ENCODE measurements around the gene ECHDC3. TPM values are rescaled to one million over a fixed set of nuclear protein-coding genes. Genes with fewer than 3 reads are reported as not detected.

ECHDC3 gene
- total RNA-seq, 1 donor from 2014 or later, result 4.0 TPM

- DNase-seq (ENCODE audit: extremely low spot score, unreplicated experiment), result no peak
- TF ChIP-seq, protein P1, sequence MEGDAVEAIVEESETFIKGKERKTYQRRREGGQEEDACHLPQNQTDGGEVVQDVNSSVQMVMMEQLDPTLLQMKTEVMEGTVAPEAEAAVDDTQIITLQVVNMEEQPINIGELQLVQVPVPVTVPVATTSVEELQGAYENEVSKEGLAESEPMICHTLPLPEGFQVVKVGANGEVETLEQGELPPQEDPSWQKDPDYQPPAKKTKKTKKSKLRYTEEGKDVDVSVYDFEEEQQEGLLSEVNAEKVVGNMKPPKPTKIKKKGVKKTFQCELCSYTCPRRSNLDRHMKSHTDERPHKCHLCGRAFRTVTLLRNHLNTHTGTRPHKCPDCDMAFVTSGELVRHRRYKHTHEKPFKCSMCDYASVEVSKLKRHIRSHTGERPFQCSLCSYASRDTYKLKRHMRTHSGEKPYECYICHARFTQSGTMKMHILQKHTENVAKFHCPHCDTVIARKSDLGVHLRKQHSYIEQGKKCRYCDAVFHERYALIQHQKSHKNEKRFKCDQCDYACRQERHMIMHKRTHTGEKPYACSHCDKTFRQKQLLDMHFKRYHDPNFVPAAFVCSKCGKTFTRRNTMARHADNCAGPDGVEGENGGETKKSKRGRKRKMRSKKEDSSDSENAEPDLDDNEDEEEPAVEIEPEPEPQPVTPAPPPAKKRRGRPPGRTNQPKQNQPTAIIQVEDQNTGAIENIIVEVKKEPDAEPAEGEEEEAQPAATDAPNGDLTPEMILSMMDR (conservative IDR thresholded peaks at IDR 0.05), result no peak
- Mint-ChIP-seq H3K4me1 (ENCODE audit: unreplicated experiment) (peaks cover 7% of the 10 kb centered on the region), H3K27me3 (peaks cover 27% of the 10 kb centered on the region), H3K9me3 (peaks cover 5% of the 10 kb centered on the region), H3K36me3 (no peaks in the 10 kb centered on the region), H3K4me3 (no peak overlapping the region), H3K27ac (no peak overlapping the region)
Measured at GRCh38 chr10:11776080-11776479, 33.9 kb downstream of the ECHDC3 start.

- Mint-ChIP-seq H3K9me3 (peaks cover 5% of the 10 kb centered on the region), H3K4me1 (ENCODE audit: unreplicated experiment) (peaks cover 6% of the 10 kb centered on the region), H3K36me3 (no peaks in the 10 kb centered on the region), H3K4me3 (no peak overlapping the region), H3K27ac (no peak overlapping the region), H3K27me3 (peaks cover 4% of the 10 kb centered on the region)
- DNase-seq (ENCODE audit: extremely low spot score, unreplicated experiment), result no peak
- TF ChIP-seq, protein P1 (conservative IDR thresholded peaks at IDR 0.05), result no peak
Measured at GRCh38 chr10:11781114-11781513, 38.9 kb downstream of the ECHDC3 start.

DNA sequence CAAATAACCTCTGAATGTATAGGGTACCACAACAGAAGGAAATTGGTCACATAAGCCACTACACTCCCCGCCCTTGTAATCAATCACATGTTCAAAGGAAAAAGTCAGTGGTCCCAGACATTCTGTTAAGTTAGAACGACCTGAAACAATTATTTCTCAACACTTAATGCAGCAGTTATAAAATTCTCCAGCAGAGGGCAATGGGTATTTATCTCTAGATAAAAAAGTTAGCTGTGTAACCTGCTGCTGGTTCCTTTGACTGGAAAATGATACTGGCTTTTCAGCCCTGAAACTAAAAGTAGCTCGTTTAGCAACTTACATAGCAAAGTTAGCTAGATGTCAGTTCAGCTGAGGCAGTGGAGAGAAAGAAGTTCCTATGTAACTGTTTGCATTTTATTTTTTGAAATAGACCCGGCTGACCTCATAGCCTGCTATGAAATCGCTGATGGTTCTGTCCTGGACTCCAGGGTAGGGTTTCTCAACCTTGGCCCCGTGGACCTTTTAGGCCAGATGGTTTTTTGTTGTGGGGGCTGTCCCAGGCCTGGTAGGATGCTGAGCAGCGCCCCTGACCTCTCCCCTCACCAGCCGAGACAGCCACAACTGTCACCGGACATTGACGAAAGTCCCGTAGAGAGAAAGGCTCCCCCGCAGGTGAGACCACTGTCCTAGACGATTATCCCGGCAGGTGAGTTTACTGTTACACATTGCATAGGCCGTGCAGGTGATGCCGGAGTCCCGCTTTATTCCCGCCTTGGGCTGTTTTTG lies 40.8 kb downstream of the ECHDC3 start:
- no peak for DNase-seq (ENCODE audit: extremely low spot score, unreplicated experiment)
- TF ChIP-seq, protein P1 (conservative IDR thresholded peaks at IDR 0.05), result peak; percentile 86
- Mint-ChIP-seq H3K27ac (peak overlapping the region; percentile 86), H3K27me3 (peaks cover 6% of the 10 kb centered on the region), H3K4me1 (ENCODE audit: unreplicated experiment) (peaks cover 6% of the 10 kb centered on the region), H3K4me3 (peak overlapping the region; percentile 25), H3K36me3 (no peaks in the 10 kb centered on the region), H3K9me3 (peaks cover 5% of the 10 kb centered on the region)

- peaks cover 6% of the 10 kb centered on the region for H3K4me1 Mint-ChIP-seq (ENCODE audit: unreplicated experiment)
- H3K4me3 Mint-ChIP-seq, result peak overlapping the region; percentile 25
- peaks cover 6% of the 10 kb centered on the region for H3K27me3 Mint-ChIP-seq
- TF ChIP-seq, protein P1 (conservative IDR thresholded peaks at IDR 0.05), result no peak
- H3K27ac Mint-ChIP-seq, result peak overlapping the region; percentile 86
- H3K9me3 Mint-ChIP-seq, result peaks cover 5% of the 10 kb centered on the region
- no peak for DNase-seq (ENCODE audit: extremely low spot score, unreplicated experiment)
- no peaks in the 10 kb centered on the region for H3K36me3 Mint-ChIP-seq
Measured at GRCh38 chr10:11783558-11783865, 41.3 kb downstream of the ECHDC3 start.

GRCh38 chr10:11787374-11787773 lies 45.2 kb downstream of the ECHDC3 start:
- peaks cover 3% of the 10 kb centered on the region for H3K27me3 Mint-ChIP-seq
- no peaks in the 10 kb centered on the region for H3K36me3 Mint-ChIP-seq
- H3K9me3 Mint-ChIP-seq, result no peaks in the 10 kb centered on the region
- no peak for DNase-seq (ENCODE audit: extremely low spot score, unreplicated experiment)
- H3K27ac Mint-ChIP-seq, result no peak overlapping the region
- TF ChIP-seq, protein P1 (conservative IDR thresholded peaks at IDR 0.05), result no peak
- H3K4me1 Mint-ChIP-seq (ENCODE audit: unreplicated experiment), result peaks cover 6% of the 10 kb centered on the region
- H3K4me3 Mint-ChIP-seq, result no peak overlapping the region

Measured in type B pancreatic cell (in vitro differentiated cells).